Esophagus muscularis mucosa (tissue), 4 donors: ENCODE data around the gene FMO1. TPM values are rescaled to one million over a fixed set of nuclear protein-coding genes. Genes with fewer than 3 reads are reported as not detected.

ENCODE experiments used
- DNase-seq: peaks from one replicate; pipeline ENCODE4 v3.0.0-alpha.2; 2017; ENCODE audit errors: extremely low spot score
- H3K27ac ChIP-seq, 4 donors: fragments of 200-600 bp; sonication (generic); replicated peaks in 1 of 4; 1 replicate in 3 of 4; 2 replicates in 1 of 4; pipeline ENCODE4 v1.5.1; 2016 to 2019; ENCODE audit warnings: mild to moderate bottlenecking in 1 of 4
- H3K27me3 ChIP-seq, 4 donors: fragments of 200-600 bp; sonication (generic); one replicate each; pipeline versions ENCODE4 v1.5.1 to v1.6.0; 2016 to 2019
- H3K36me3 ChIP-seq, 4 donors: fragments of 200-600 bp; sonication (generic); one replicate each; pipeline ENCODE4 v1.5.1; 2016 to 2019
- H3K4me1 ChIP-seq, 4 donors: fragments of 200-600 bp; sonication (generic); one replicate each; pipeline ENCODE4 v1.5.1; 2016 to 2019
- H3K4me3 ChIP-seq, 4 donors: fragments of 200-600 bp; sonication (generic); 1 replicate in 2 of 4; 2 replicates in 2 of 4; pipeline ENCODE4 v1.5.1; 2016 to 2019; ENCODE audit warnings: mild to moderate bottlenecking in 4 of 4, moderate library complexity in 1 of 4
- H3K9me3 ChIP-seq, 4 donors: fragments of 200-600 bp; sonication (generic); 1 replicate in 3 of 4; 2 replicates in 1 of 4; pipeline ENCODE4 v1.5.1; 2016 to 2019
- CTCF ChIP-seq, 3 experiments: fragments of 200-600 bp in 2 of 3; fragments of 450-650 bp in 1 of 3; sonication (generic) in 2 of 3; IDR thresholded peaks; one replicate each; pipeline ENCODE4 v1.5.1; 2017 to 2019; ENCODE audit warnings: antibody characterized with exemption in 3 of 3, mild to moderate bottlenecking in 2 of 3, moderate library complexity in 1 of 3
- EP300 ChIP-seq: sonication (generic); formaldehyde crosslinking; IDR thresholded peaks from one replicate; pipeline ENCODE4 v1.6.1; 2017; ENCODE audit warnings: antibody characterized with exemption
- POLR2A ChIP-seq: fragments of 450-650 bp; IDR thresholded peaks from one replicate; pipeline ENCODE4 v1.6.1; 2017; ENCODE audit warnings: antibody characterized with exemption, moderate library complexity, mild to moderate bottlenecking, low read depth
- POLR2AphosphoS5 ChIP-seq, 2 donors: sonication (generic); formaldehyde crosslinking; IDR thresholded peaks; one replicate each; pipeline ENCODE4 v1.6.1; 2017; ENCODE audit warnings: antibody characterized with exemption in 2 of 2
- WGBS: methylation state at CpG from one replicate; pipeline ENCODE4 v1.1.5; 2018; 5-methylcytosine and 5-hydroxymethylcytosine counted together
- intact Hi-C: fragments of 100-400 bp; cut with DNase I; formaldehyde crosslinking; loops from one replicate; pipeline ENCODE4 v1.15.1; 2023
- total RNA-seq, 4 donors: library from RNA; depleted of rRNA; stranded (reverse); fragments of >200 nt; gene quantifications; one replicate each; pipeline versions ENCODE4 v1.1.0 to v1.2.1, GENCODE V29; 2016

The FMO1 gene
- total RNA-seq, 4 donors from 2014 or later = 0.34 TPM; not detected in 3

- Histone ChIP-seq H3K9me3 (no peaks in the 10 kb centered on the region), H3K27me3 (no peaks in the 10 kb centered on the region), H3K27ac (no peak overlapping the region), H3K36me3 (peaks cover 0 to 48% (median 7%) of the 10 kb centered on the region in 4 donors), H3K4me1 (peaks cover 0 to 6% (median 0%) of the 10 kb centered on the region in 4 donors), H3K4me3 (no peak overlapping the region)
- intact Hi-C loops = no loop called here
- TF ChIP-seq EP300 (no peak), CTCF (IDR thresholded peaks at IDR 0.05) (no peak), POLR2AphosphoS5 (IDR thresholded peaks at IDR 0.05) (no peak), POLR2A (no peak)
- 91% methylated on average over 2 of the region's 2 CpGs for WGBS
- no peak for DNase-seq
Measured at GRCh38 chr1:171207377-171207776, 40.9 kb upstream of the FMO1 start.

GRCh38 chr1:171210355-171210754, 37.9 kb upstream of the FMO1 start:
- intact Hi-C loops = no loop called here

GRCh38 chr1:171212607-171213351, 35.5 kb upstream of the FMO1 start:
- Histone ChIP-seq H3K27ac (no peak overlapping the region), H3K4me3 (no peak overlapping the region), H3K27me3 (no peaks in the 10 kb centered on the region), H3K36me3 (peaks cover 0 to 8% (median 0%) of the 10 kb centered on the region in 4 donors), H3K4me1 (peaks cover 0 to 6% (median 0%) of the 10 kb centered on the region in 4 donors), H3K9me3 (no peaks in the 10 kb centered on the region)
- 79% methylated on average over 3 of the region's 3 CpGs for WGBS
- TF ChIP-seq POLR2A = no peak
- no peak for TF ChIP-seq CTCF (IDR thresholded peaks at IDR 0.05)
- TF ChIP-seq POLR2AphosphoS5 (IDR thresholded peaks at IDR 0.05) = no peak
- no peak for TF ChIP-seq EP300
- no peak for DNase-seq
- intact Hi-C loops = no loop called here

More at GRCh38 chr1:171210355-171210754, 37.9 kb upstream of the FMO1 start:
- no peaks in the 10 kb centered on the region for H3K9me3 ChIP-seq
- H3K4me3 ChIP-seq = no peak overlapping the region
- H3K27me3 ChIP-seq = no peaks in the 10 kb centered on the region
- no peak for DNase-seq
- H3K4me1 ChIP-seq = peaks cover 0 to 6% (median 0%) of the 10 kb centered on the region in 4 donors
- H3K27ac ChIP-seq = peak overlapping the region in 1 of 4 donors; percentile 16
- WGBS = 33% methylated on average over 1 of the region's 1 CpG
- no peak for TF ChIP-seq EP300
- TF ChIP-seq CTCF (IDR thresholded peaks at IDR 0.05) = no peak
- no peak for TF ChIP-seq POLR2A
- peak in 1 of 2 donors; percentile 45 for TF ChIP-seq POLR2AphosphoS5 (IDR thresholded peaks at IDR 0.05)
- H3K36me3 ChIP-seq = peaks cover 0 to 30% (median 3%) of the 10 kb centered on the region in 4 donors

GRCh38 chr1:171213559-171214454, 34.5 kb upstream of the FMO1 start:
- TF ChIP-seq CTCF (IDR thresholded peaks at IDR 0.05) (no peak), POLR2AphosphoS5 (IDR thresholded peaks at IDR 0.05) (no peak), EP300 (no peak), POLR2A (no peak)
- intact Hi-C loops = no loop called here
- no peak overlapping the region for H3K27ac ChIP-seq
- no peak for DNase-seq
- peaks cover 5 to 9% (median 6%) of the 10 kb centered on the region in 4 donors for H3K4me1 ChIP-seq
- no peaks in the 10 kb centered on the region for H3K9me3 ChIP-seq
- peaks cover 0 to 6% (median 0%) of the 10 kb centered on the region in 4 donors for H3K36me3 ChIP-seq
- no peaks in the 10 kb centered on the region for H3K27me3 ChIP-seq
- H3K4me3 ChIP-seq = no peak overlapping the region
- WGBS = 84% methylated on average over 10 of the region's 12 CpGs
